Smooth muscle cell (in vitro differentiated cells): ENCODE measurements around the gene DDX43. TPM values are rescaled to one million over a fixed set of nuclear protein-coding genes. Genes with fewer than 3 reads are reported as not detected.
"Not testable (repeated sequence)": the region's sequence is repeated elsewhere in the genome, so short reads cannot be mapped to it uniquely, and the experiment has no call there.

Experiments
- DNase-seq: peaks from one replicate; lab custom pipeline; 2025; ENCODE audit not compliant: unreplicated experiment; lab: John Stamatoyannopoulos, UW
- H2AFZ ChIP-seq: fragments of 200-600 bp; sonication (generic); 2 replicates; pipeline ENCODE4 v1.6.0; 2016; ENCODE audit warnings: antibody characterized with exemption, low read depth, mild to moderate bottlenecking
- H3F3A ChIP-seq: fragments of 200-600 bp; sonication (generic); 2 replicates; pipeline ENCODE4 v1.6.0; 2017; ENCODE audit warnings: antibody characterized with exemption, low read depth
- H3K27ac ChIP-seq: fragments of 200-600 bp; sonication (generic); 2 replicates; pipeline ENCODE4 v1.5.1; 2016; ENCODE audit warnings: low read depth, mild to moderate bottlenecking
- H3K27me3 ChIP-seq: fragments of 200-600 bp; sonication (generic); 2 replicates; pipeline ENCODE4 v1.6.1; 2016; ENCODE audit warnings: low read depth, mild to moderate bottlenecking
- H3K36me3 ChIP-seq: fragments of 200-600 bp; sonication (generic); 2 replicates; pipeline ENCODE4 v1.5.1; 2016; ENCODE audit warnings: low read depth
- H3K4me1 ChIP-seq: fragments of 200-600 bp; sonication (generic); 2 replicates; pipeline ENCODE4 v1.5.1; 2016; ENCODE audit warnings: low read depth
- H3K4me2 ChIP-seq: fragments of 200-600 bp; sonication (generic); 2 replicates; pipeline ENCODE4 v1.6.0; 2016; ENCODE audit warnings: mild to moderate bottlenecking
- H3K4me3 ChIP-seq: fragments of 200-600 bp; sonication (generic); 2 replicates; pipeline ENCODE4 v1.5.1; 2016; ENCODE audit warnings: mild to moderate bottlenecking
- H3K79me2 ChIP-seq: fragments of 200-600 bp; sonication (generic); 2 replicates; pipeline ENCODE4 v1.6.0; 2016; ENCODE audit warnings: low read depth, mild to moderate bottlenecking
- H3K9ac ChIP-seq: fragments of 200-600 bp; sonication (generic); 2 replicates; pipeline ENCODE4 v1.6.0; 2016; ENCODE audit warnings: low read depth
- H3K9me3 ChIP-seq: fragments of 200-600 bp; sonication (generic); replicated peaks from 2 replicates; pipeline ENCODE4 v1.5.1; 2016; ENCODE audit warnings: low read depth
- H4K20me1 ChIP-seq: fragments of 200-600 bp; sonication (generic); 2 replicates; pipeline ENCODE4 v1.6.0; 2016; ENCODE audit warnings: low read depth
- WGBS: methylation state at CpG from one replicate; pipeline ENCODE4 v1.1.7; 2016; ENCODE audit warnings: low lambda C conversion rate; 5-methylcytosine and 5-hydroxymethylcytosine counted together
- polyA plus RNA-seq: library from polyadenylated mRNA; unstranded; fragments of >200 nt; fragmentation: Nextera tagmentation; extraction: Ambion mirVana; gene quantifications from 2 replicates; pipeline ENCODE4 v1.2.1, GENCODE V29; 2016
- total RNA-seq: library from RNA; depleted of rRNA; stranded (reverse); fragments of >200 nt; gene quantifications from 2 replicates; pipeline ENCODE4 v1.2.3, GENCODE V29; 2014
- TF ChIP-seq, protein P1 (sequence below): fragments of 200-600 bp; sonication (generic); IDR thresholded peaks from 2 replicates; pipeline ENCODE4 v1.5.1; 2017; ENCODE audit warnings: borderline replicate concordance, mild to moderate bottlenecking, antibody characterized with exemption; ENCODE audit not compliant: insufficient read depth, poor library complexity, severe bottlenecking

Gene DDX43
- total and polyA plus RNA-seq, 2 experiments from 2014 or later = not detected

DNA sequence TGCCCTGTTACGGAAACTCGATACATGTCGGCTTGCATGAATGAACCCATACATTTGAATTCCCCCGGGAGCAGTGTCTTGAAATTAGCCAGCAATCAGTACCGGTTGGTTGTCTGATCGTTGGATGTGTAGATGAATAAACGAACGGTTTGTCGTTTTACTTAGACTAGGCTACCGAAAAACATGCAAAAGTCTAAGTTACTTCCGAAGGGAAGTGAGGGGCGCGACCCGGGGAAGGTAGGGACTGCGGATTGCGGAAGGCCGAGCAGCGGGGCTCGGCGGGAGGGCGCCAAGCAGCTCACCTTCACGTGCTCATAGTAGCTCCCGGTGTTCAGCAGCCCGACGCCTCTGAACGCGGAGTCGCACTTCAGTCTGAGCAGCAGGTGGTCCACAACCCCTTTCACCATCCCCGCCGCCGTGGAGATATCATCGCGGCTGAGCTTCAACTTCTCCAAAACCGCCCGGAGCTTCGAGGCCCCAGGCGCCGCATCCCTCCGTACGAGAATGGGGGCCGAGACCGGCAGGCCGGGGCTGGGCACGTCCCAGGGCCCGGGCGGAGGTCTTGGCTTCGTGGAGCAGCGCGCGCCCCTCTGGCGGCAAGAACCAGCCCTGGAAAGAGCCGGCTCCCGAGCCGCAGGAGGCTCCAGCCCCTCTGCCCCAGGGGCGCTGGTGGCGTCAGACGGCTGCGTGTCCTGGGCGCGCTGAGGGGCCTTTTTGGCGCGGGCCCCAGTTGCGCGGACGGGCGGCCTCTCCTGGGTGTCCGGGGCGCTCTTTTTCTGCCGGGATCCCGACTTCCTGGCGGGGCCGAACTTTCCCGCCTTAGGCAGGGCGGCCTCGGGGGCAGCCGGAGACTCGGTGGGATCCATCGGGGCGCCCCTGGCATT lies 56.8 kb downstream of the DDX43 start:
- Histone ChIP-seq H3K36me3 (no peaks in the 10 kb centered on the region), H4K20me1 (no peaks in the 10 kb centered on the region), H3K4me2 (peak overlapping the region; percentile 85), H3K27ac (no peak overlapping the region), H3K4me1 (no peaks in the 10 kb centered on the region), H3K4me3 (peak overlapping the region; percentile 52), H3F3A (no peaks in the 10 kb centered on the region), H3K27me3 (peaks cover 8% of the 10 kb centered on the region), H3K9ac (no peak overlapping the region), H2AFZ (peak overlapping the region; percentile 81), H3K9me3 (no peaks in the 10 kb centered on the region), H3K79me2 (no peaks in the 10 kb centered on the region)
- no peak for DNase-seq
- 32% methylated on average over 66 of the region's 79 CpGs for WGBS
- TF ChIP-seq, protein P1, sequence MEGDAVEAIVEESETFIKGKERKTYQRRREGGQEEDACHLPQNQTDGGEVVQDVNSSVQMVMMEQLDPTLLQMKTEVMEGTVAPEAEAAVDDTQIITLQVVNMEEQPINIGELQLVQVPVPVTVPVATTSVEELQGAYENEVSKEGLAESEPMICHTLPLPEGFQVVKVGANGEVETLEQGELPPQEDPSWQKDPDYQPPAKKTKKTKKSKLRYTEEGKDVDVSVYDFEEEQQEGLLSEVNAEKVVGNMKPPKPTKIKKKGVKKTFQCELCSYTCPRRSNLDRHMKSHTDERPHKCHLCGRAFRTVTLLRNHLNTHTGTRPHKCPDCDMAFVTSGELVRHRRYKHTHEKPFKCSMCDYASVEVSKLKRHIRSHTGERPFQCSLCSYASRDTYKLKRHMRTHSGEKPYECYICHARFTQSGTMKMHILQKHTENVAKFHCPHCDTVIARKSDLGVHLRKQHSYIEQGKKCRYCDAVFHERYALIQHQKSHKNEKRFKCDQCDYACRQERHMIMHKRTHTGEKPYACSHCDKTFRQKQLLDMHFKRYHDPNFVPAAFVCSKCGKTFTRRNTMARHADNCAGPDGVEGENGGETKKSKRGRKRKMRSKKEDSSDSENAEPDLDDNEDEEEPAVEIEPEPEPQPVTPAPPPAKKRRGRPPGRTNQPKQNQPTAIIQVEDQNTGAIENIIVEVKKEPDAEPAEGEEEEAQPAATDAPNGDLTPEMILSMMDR = no peak

DNA sequence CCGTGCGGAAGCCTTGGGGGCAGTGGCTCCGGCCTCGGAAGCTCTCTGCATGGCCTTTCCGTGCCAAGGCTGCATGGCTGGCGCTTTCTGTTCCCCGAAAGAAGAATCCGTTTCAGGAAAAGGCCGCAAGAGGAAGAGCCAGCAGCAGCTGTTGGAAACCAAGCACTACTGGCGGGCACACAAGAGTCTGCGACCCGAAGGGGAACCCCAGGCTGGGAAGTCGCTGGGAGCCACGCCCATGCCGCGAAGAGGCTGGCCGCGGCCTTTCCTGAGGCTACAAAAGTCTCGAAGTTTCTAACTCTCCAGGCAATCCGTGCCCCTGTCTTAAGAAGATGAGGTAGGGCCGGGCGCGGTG lies 57.5 kb downstream of the DDX43 start, which contains the start of gene CGAS:
TSS of gene CGAS (minus strand) at position 191 of the 355 bp plus-strand sequence. CDS start at position 75, 116 bp downstream.
- Histone ChIP-seq H3K4me1 (no peaks in the 10 kb centered on the region), H3F3A (no peaks in the 10 kb centered on the region), H3K27me3 (peaks cover 8% of the 10 kb centered on the region), H3K79me2 (no peaks in the 10 kb centered on the region), H3K36me3 (no peaks in the 10 kb centered on the region), H3K9me3 (no peaks in the 10 kb centered on the region), H4K20me1 (no peaks in the 10 kb centered on the region), H3K9ac (no peak within 1 kb of the TSS), H3K4me2 (peak within 1 kb of the TSS; percentile 85), H2AFZ (peak within 1 kb of the TSS; percentile 81), H3K27ac (no peak within 1 kb of the TSS), H3K4me3 (peak within 1 kb of the TSS; percentile 52)
- TF ChIP-seq, protein P1 = no peak
- no peak for DNase-seq
- WGBS = 31% methylated on average over 23 of the region's 23 CpGs

DNA sequence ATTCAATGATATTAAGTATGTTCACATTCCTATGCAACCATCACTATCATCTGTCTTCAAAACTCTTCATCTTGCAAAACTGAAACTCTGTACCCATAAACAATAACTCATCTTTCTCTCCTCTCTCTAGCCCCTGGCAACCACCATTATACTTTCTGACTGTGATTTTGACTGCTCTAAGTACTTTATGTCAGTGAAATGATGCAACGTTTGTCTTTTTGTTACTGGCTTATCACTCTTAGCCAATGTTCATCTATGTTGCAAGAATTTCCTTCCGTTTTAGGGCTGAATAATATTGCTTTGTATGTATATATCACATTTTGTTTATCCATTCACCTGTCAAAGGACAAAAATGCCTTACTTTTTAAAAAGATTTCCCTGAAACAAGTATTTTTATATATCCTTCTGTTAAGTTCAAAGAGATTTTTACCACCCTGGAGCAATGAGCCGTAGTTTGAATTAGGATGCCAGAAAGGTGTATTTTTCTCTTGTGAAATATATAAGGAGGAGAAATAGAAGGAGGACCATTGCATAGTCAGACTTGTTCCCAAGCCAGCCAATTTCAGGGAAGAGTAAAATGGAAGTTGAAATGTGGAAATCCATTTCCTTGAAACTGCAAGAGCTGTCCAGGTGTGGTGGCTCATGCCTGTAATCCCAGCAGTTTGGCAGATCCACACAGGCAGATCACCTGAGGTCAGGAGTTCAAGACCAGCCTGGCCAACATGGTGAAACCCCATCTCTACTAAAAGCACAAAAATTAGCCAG lies 61.4 kb downstream of the DDX43 start:
- WGBS = 84% methylated on average over 3 of the region's 3 CpGs
- H3K27me3 ChIP-seq = peaks cover 7% of the 10 kb centered on the region
- H3K4me3 ChIP-seq = no peak overlapping the region
- H3K4me2 ChIP-seq = no peak overlapping the region
- H3K79me2 ChIP-seq = no peaks in the 10 kb centered on the region
- no peaks in the 10 kb centered on the region for H3K36me3 ChIP-seq
- TF ChIP-seq, protein P1 = no peak
- no peak overlapping the region for H3K9ac ChIP-seq
- H4K20me1 ChIP-seq = no peaks in the 10 kb centered on the region
- no peak overlapping the region for H2AFZ ChIP-seq
- peaks cover 2% of the 10 kb centered on the region for H3K4me1 ChIP-seq
- no peaks in the 10 kb centered on the region for H3F3A ChIP-seq
- H3K9me3 ChIP-seq = no peaks in the 10 kb centered on the region
- no peak for DNase-seq
- H3K27ac ChIP-seq = no peak overlapping the region

DNA sequence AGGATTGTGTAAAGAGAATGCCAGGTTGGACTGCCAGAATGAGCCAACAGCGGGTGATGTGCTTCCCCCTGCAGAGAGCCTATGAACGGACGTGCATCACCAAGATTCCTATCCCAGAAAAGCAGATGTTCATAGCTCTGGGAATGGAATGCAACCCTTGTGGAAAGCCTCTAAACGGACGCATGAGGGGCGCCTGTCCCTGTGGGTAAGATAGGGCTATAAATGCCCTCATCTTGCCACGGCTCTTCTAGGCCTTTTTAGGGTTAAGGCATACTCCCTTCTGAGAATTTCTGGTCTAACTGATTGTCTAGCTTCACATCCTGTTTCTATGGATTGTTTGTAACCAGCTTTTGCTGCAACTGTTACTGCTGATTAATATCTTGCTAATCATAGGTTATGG lies 64.8 kb downstream of the DDX43 start:
- not testable (repeated sequence) for H3K4me1 ChIP-seq, H3K27me3 ChIP-seq, H3K9ac ChIP-seq, H3K27ac ChIP-seq, H3K4me3 ChIP-seq, H3K9me3 ChIP-seq, DNase-seq, H4K20me1 ChIP-seq, H3F3A ChIP-seq, H3K4me2 ChIP-seq, H2AFZ ChIP-seq, H3K36me3 ChIP-seq
- peaks cover 28% of the 10 kb centered on the region for H3K79me2 ChIP-seq
- WGBS = 85% methylated on average over 7 of the region's 7 CpGs
